ENCODE results near the gene APOC4. TPM values are rescaled to one million over a fixed set of nuclear protein-coding genes. Genes with fewer than 3 reads are reported as not detected.

APOC4 gene
- total and polyA plus RNA-seq, 2 experiments from 2014 or later: not detected

GRCh38 chr19:44949550-44949949, 7.5 kb downstream of the APOC4 start (continued):
- TF ChIP-seq REST (IDR thresholded peaks at IDR 0.05; ENCODE audit: unreplicated experiment) (no peak), JUNB (IDR thresholded peaks at IDR 0.05; ENCODE audit: unreplicated experiment) (no peak), STAT1 (IDR thresholded peaks at IDR 0.05; ENCODE audit: unreplicated experiment) (no peak), POLR2AphosphoS5 (IDR thresholded peaks at IDR 0.05; ENCODE audit: low read depth) (no peak), NANOG (IDR thresholded peaks at IDR 0.05; ENCODE audit: borderline replicate concordance) (no peak), ZNF114 (CRISPR knock-in tag; IDR thresholded peaks at IDR 0.05) (no peak), EZH2 (IDR thresholded peaks at IDR 0.05; ENCODE audit: low read depth, unreplicated experiment) (no peak), CREB1 (CRISPR knock-in tag; IDR thresholded peaks at IDR 0.05; ENCODE audit: low read depth) (no peak), ZNF331 (CRISPR knock-in tag; IDR thresholded peaks at IDR 0.05; ENCODE audit: low read depth) (no peak), ETS1 (IDR thresholded peaks at IDR 0.05) (no peak)

GRCh38 chr19:44951179-44952159, 9.4 kb downstream of the APOC4 start:
- peaks cover 19% of the 10 kb centered on the region for H3K27me3 Mint-ChIP-seq (ENCODE audit: insufficient read depth, low read depth, poor library complexity)
- H3K4me2 ChIP-seq: no peak overlapping the region
- peak; percentile 33 for ATAC-seq
- H3K9me3 Mint-ChIP-seq: no peaks in the 10 kb centered on the region; the same call in 1 of the 3 replicates
- H3K4me3 Mint-ChIP-seq: no peak overlapping the region
- no peaks in the 10 kb centered on the region for H3K36me3 ChIP-seq (ENCODE audit: insufficient read depth)
- peaks cover 8% of the 10 kb centered on the region for H4K20me1 ChIP-seq (replicated peaks; ENCODE audit: insufficient read depth)
- H3K79me2 ChIP-seq (replicated peaks; ENCODE audit: insufficient read depth): peaks cover 11% of the 10 kb centered on the region
- H3K27ac ChIP-seq (ENCODE audit: low read depth): no peak overlapping the region
- H3K36me3 Mint-ChIP-seq (ENCODE audit: low read depth): no peaks in the 10 kb centered on the region; the same call in 2 of the 3 replicates
- H2AFZ ChIP-seq: no peak overlapping the region
- no peaks in the 10 kb centered on the region for H3K27me3 ChIP-seq (ENCODE audit: insufficient read depth)
- H3K9me2 ChIP-seq (ENCODE audit: insufficient read depth): no peaks in the 10 kb centered on the region
- peak; percentile 96 for DNase-seq (ENCODE audit: low spot score)
- peaks cover 17% of the 10 kb centered on the region; the same call in 1 of the 2 replicates for H3F3A ChIP-seq (replicated peaks; ENCODE audit: low read depth)
- H3K4me1 Mint-ChIP-seq: peaks cover 10% of the 10 kb centered on the region
- no peak overlapping the region for H3K27ac Mint-ChIP-seq
- H3K4me3 ChIP-seq: no peak overlapping the region
- peaks cover 5% of the 10 kb centered on the region; the same call in 1 of the 2 replicates for H3K4me1 ChIP-seq (ENCODE audit: insufficient read depth)
- no peak for TF ChIP-seq JUNB (IDR thresholded peaks at IDR 0.05; ENCODE audit: unreplicated experiment)
- TF ChIP-seq STAT1 (IDR thresholded peaks at IDR 0.05; ENCODE audit: unreplicated experiment): no peak
- peak; percentile 89 to 100 for TF ChIP-seq CTCF (conservative IDR thresholded peaks at IDR 0.05; ENCODE audit: low read depth in 2 of 2)

All from GM23338 (cell line).